ENCODE results near the gene NKX6-1.

The NKX6-1 gene

GRCh38 chr4:84497504-84498202 lies 1.4 kb downstream of the NKX6-1 start:
- DNase-seq: no peak

- no peak for DNase-seq
Observed at GRCh38 chr4:84496706-84497503, 2.2 kb downstream of the NKX6-1 start.

- DNase-seq: no peak
Observed at GRCh38 chr4:84496331-84496705, 2.8 kb downstream of the NKX6-1 start.

GRCh38 chr4:84495794-84496261 lies 3.3 kb downstream of the NKX6-1 start:
- no peak for DNase-seq

- no peak for DNase-seq
Observed at GRCh38 chr4:84495118-84495793, 3.8 kb downstream of the NKX6-1 start.

- no peak for DNase-seq
Observed at GRCh38 chr4:84494531-84494930, 4.6 kb downstream of the NKX6-1 start.

GRCh38 chr4:84494076-84494475 lies 5.0 kb downstream of the NKX6-1 start:
- no peak for DNase-seq

- no peak for DNase-seq
Observed at GRCh38 chr4:84493092-84493850, 5.8 kb downstream of the NKX6-1 start.

GRCh38 chr4:84492737-84493091 lies 6.4 kb downstream of the NKX6-1 start:
- DNase-seq: no peak

- DNase-seq: no peak
Observed at GRCh38 chr4:84492290-84492689, 6.8 kb downstream of the NKX6-1 start.

- DNase-seq: no peak
Observed at GRCh38 chr4:84491481-84491880, 7.6 kb downstream of the NKX6-1 start.

GRCh38 chr4:84490663-84491062 lies 8.4 kb downstream of the NKX6-1 start:
- DNase-seq: no peak

- DNase-seq: no peak
Observed at GRCh38 chr4:84484236-84484635, 14.9 kb downstream of the NKX6-1 start.

- DNase-seq: no peak
Observed at GRCh38 chr4:84483688-84484087, 15.4 kb downstream of the NKX6-1 start.

- no peak for DNase-seq
Observed at GRCh38 chr4:84482564-84483563, 16.2 kb downstream of the NKX6-1 start.

GRCh38 chr4:84481860-84482245 lies 17.2 kb downstream of the NKX6-1 start:
- DNase-seq: no peak

- DNase-seq: no peak
Observed at GRCh38 chr4:84481077-84481859, 17.8 kb downstream of the NKX6-1 start.

GRCh38 chr4:84480082-84480481 lies 19.0 kb downstream of the NKX6-1 start:
- no peak for DNase-seq

- DNase-seq: no peak
Observed at GRCh38 chr4:84479663-84480062, 19.4 kb downstream of the NKX6-1 start.

GRCh38 chr4:84477738-84478137 lies 21.4 kb downstream of the NKX6-1 start:
- no peak for DNase-seq

- DNase-seq: no peak
Observed at GRCh38 chr4:84474107-84474506, 25.0 kb downstream of the NKX6-1 start.
